KG1 (cell line): ENCODE data around the gene TMEM97.
A peak's percentile ranks its signal among the peaks of the same experiment; 100 is the strongest.
"Not testable (repeated sequence)": the region's sequence is repeated elsewhere in the genome, so short reads cannot be mapped to it uniquely, and the experiment has no call there.

Experiments
- DNase-seq: peaks from one replicate; lab custom pipeline; 2025; lab: John Stamatoyannopoulos, UW

Gene TMEM97

GRCh38 chr17:28338056-28338768 is 19.2 kb downstream of the TMEM97 start:
- DNase-seq = no peak

- DNase-seq = not testable (repeated sequence)
These were observed 19.8 kb downstream of the TMEM97 start for GRCh38 chr17:28338769-28339212.

GRCh38 chr17:28339431-28339830 is 20.4 kb downstream of the TMEM97 start:
- DNase-seq = no peak

- DNase-seq = no peak
These were observed 21.4 kb downstream of the TMEM97 start for GRCh38 chr17:28340374-28340773.

- no peak for DNase-seq
These were observed 22.5 kb downstream of the TMEM97 start for GRCh38 chr17:28341516-28341915.

GRCh38 chr17:28342313-28342712 is 23.3 kb downstream of the TMEM97 start:
- no peak for DNase-seq

- no peak for DNase-seq
These were observed 24.5 kb downstream of the TMEM97 start for GRCh38 chr17:28343491-28343932.

- no peak for DNase-seq
These were observed 25.0 kb downstream of the TMEM97 start for GRCh38 chr17:28344011-28344410.

GRCh38 chr17:28344435-28344901 is 25.5 kb downstream of the TMEM97 start:
- no peak for DNase-seq

- no peak for DNase-seq
These were observed 26.6 kb downstream of the TMEM97 start for GRCh38 chr17:28345419-28346198.

- DNase-seq = no peak
These were observed 27.2 kb downstream of the TMEM97 start for GRCh38 chr17:28346199-28346580.

- no peak for DNase-seq
These were observed 27.8 kb downstream of the TMEM97 start for GRCh38 chr17:28346746-28347246.

GRCh38 chr17:28347261-28347891 is 28.4 kb downstream of the TMEM97 start:
- no peak for DNase-seq

GRCh38 chr17:28348979-28349378 is 30.0 kb downstream of the TMEM97 start:
- no peak for DNase-seq

GRCh38 chr17:28350271-28350670 is 31.3 kb downstream of the TMEM97 start:
- no peak for DNase-seq

- peak; percentile 90 for DNase-seq
These were observed 38.3 kb downstream of the TMEM97 start, which contains the start of gene POLDIP2 for GRCh38 chr17:28357061-28357900. Gene POLDIP2 (minus strand): TSS chr17:28357527. CDS start chr17:28357448, 79 bp downstream.

- DNase-seq = no peak
These were observed 38.8 kb downstream of the TMEM97 start for GRCh38 chr17:28357901-28358197.

GRCh38 chr17:28363186-28363585 is 44.2 kb downstream of the TMEM97 start:
- no peak for DNase-seq

- no peak for DNase-seq
These were observed 45.0 kb downstream of the TMEM97 start for GRCh38 chr17:28363776-28364650.

GRCh38 chr17:28364665-28365363 is 45.8 kb downstream of the TMEM97 start, which contains the start of gene SEBOX:
Gene SEBOX (minus strand): TSS chr17:28365199. CDS start chr17:28365151, 48 bp downstream.
- no peak for DNase-seq
